NT2/D1 (cell line): ENCODE measurements around the gene TYK2.

Experiments used
- YY1 ChIP-seq: IDR thresholded peaks from 2 replicates; pipeline ENCODE4 v1.6.1; 2011; ENCODE audit not compliant: insufficient read length, insufficient read depth
- ZNF274 ChIP-seq: IDR thresholded peaks from 2 replicates; pipeline ENCODE4 v1.6.1; 2011; ENCODE audit warnings: mild to moderate bottlenecking, low read depth, low read length

DNA sequence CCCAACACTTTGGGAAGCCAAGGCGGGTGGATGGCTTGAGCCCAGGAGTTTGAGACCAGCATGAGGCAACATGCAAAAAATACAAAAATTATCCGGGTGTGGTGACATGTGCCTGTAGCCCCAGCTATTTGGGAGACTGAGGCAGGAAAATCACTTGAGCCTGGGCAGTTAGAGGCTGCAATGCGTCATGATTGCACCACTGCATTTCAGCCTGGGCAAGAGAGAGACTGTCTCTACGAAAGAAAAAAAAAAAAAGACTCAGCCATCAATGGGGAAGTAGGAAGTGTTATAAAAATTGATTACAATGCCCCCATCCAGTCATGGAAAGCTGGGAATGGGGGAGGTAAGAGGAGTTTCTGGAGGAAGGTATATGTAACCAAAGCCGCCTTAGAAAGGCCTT lies 5.4 kb downstream of the TYK2 start:
- TF ChIP-seq ZNF274 (no peak), YY1 (no peak)
